Heart right ventricle (tissue), 16 donors: ENCODE results near the gene USP8. TPM values are rescaled to one million over a fixed set of nuclear protein-coding genes. Genes with fewer than 3 reads are reported as not detected.
"Not testable (repeated sequence)": the region's sequence is repeated elsewhere in the genome, so short reads cannot be mapped to it uniquely, and the experiment has no call there.

ENCODE experiments used
- ATAC-seq, 8 donors: fragments of 200-7000 bp; cut with Tn5 transposase; one replicate each; pipeline ENCODE4 v1.9.1; 2020; ENCODE audit warnings: mild to moderate bottlenecking in 8 of 8, moderate library complexity in 8 of 8, moderate number of reproducible peaks in 1 of 8
- DNase-seq, 2 donors: peaks; one replicate each; pipeline ENCODE4 v3.0.0-alpha.2; 2020
- H3K27ac ChIP-seq, 10 donors: fragments of 200-600 bp; sonication (generic) in 2 of 10; one replicate each; pipeline versions ENCODE4 v1.5.0 to v1.8.0; 2020 to 2022; ENCODE audit warnings: mild to moderate bottlenecking in 3 of 10
- H3K27me3 ChIP-seq, 7 donors: fragments of 200-600 bp; one replicate each; pipeline ENCODE4 v1.8.0; 2021 to 2022; ENCODE audit warnings: mild to moderate bottlenecking in 2 of 7
- H3K36me3 ChIP-seq, 9 donors: fragments of 200-600 bp; sonication (generic) in 1 of 9; one replicate each; pipeline versions ENCODE4 v1.5.0 to v1.8.0; 2020 to 2022; ENCODE audit warnings: mild to moderate bottlenecking in 2 of 9
- H3K4me1 ChIP-seq, 9 donors: fragments of 200-600 bp; sonication (generic) in 1 of 9; one replicate each; pipeline versions ENCODE4 v1.5.0 to v1.8.0; 2020 to 2022; ENCODE audit warnings: mild to moderate bottlenecking in 4 of 9
- H3K4me3 ChIP-seq, 10 donors: fragments of 200-600 bp; sonication (generic) in 2 of 10; one replicate each; pipeline versions ENCODE4 v1.5.0 to v1.8.0; 2020 to 2022; ENCODE audit warnings: mild to moderate bottlenecking in 7 of 10, moderate library complexity in 2 of 10
- H3K9me3 ChIP-seq, 11 donors: fragments of 200-600 bp in 10 of 11; sonication (generic) in 2 of 11; one replicate each; pipeline versions ENCODE4 v1.5.0 to v1.8.0; 2013 to 2022; ENCODE audit warnings: mild to moderate bottlenecking in 2 of 11, control low read depth in 1 of 11, moderate library complexity in 1 of 11
- CTCF ChIP-seq, 9 donors: fragments of 200-600 bp; sonication (generic) in 2 of 9; IDR thresholded peaks; one replicate each; pipeline versions ENCODE4 v1.5.0 to v1.8.0; 2021 to 2022; ENCODE audit warnings: antibody characterized with exemption in 9 of 9, mild to moderate bottlenecking in 5 of 9, moderate library complexity in 1 of 9
- WGBS, 2 donors: extraction: QIAGEN DNeasy Blood & Tissue Kit; methylation state at CpG; one replicate each; pipeline ENCODE4 v1.1.7; 2013; ENCODE audit warnings: inconsistent platforms in 1 of 2; 5-methylcytosine and 5-hydroxymethylcytosine counted together
- intact Hi-C, 10 donors: fragments of 100-400 bp; cut with DNase I; formaldehyde crosslinking; loops; one replicate each; pipeline versions ENCODE4 v1.11.1 to v1.14.2; 2022
- polyA plus RNA-seq, 2 donors: library from polyadenylated mRNA; stranded (reverse); fragments of 200-250 nt; gene quantifications; one replicate each; pipeline ENCODE4 v1.2.3, GENCODE V29; 2013
- total RNA-seq, 10 donors: library from RNA; stranded (reverse); fragmentation: NEBNext Ultra II Directional in 3 of 10; extraction: Animal tissue kit (Norgen Biotek cat#: 25700) in 3 of 10; gene quantifications; one replicate each; pipeline versions ENCODE4 v1.2.1 to v1.2.4, GENCODE V29; 2021 to 2023
- donor health status: Arrhythmogenic right ventricular cardiomyopathy.
- donor health status: ischemic (EF 13 %, LVEDD 7.1; RV severe dilation, severe dysfunction).
- donor health status: healthy with polysubstance abuse.
- donor health status: DM: no; HTN: yes; CAD: no.
- donor health status: DM: no; HTN: no; CAD: no.
- donor health status: ischemic (EF 25% LVEDD 6.9; RV normal size, moderate dysfunction).
- donor health status: ischemic (EF 25% LVEDD 5.7; RV mildly dilated, moderate dysfunction).
- donor health status: healthy.
- donor health status: DM: yes; HTN: yes; CAD: no.
- donor health status: Ischemic cardiomyopathy.
- donor health status: ischemic (EF 35%, LVEDD 5.7; RV mildly dilated, moderate dysfunction).
- donor health status: nonischemic (EF 11% LVEDD 7.7; RV severe dilation, severe dysfunction).
- donor health status: DM: yes; HTN: yes; CAD: no.
- donor health status: PGD.
- donor health status: ischemic (EF 29% LVEDD 5.4; RV normal size, mild dysfunction).
- donor health status: nonischemic (EF 23%, LVEDD 6.1; RV moderate dilation, normal function).

USP8 gene
- total and polyA plus RNA-seq, 12 donors = 16.3 to 53.6 (median 45.6) TPM

GRCh38 chr15:50503144-50503543 lies 78.9 kb downstream of the USP8 start:
- no peak overlapping the region for H3K27ac ChIP-seq
- H3K27me3 ChIP-seq = no peaks in the 10 kb centered on the region
- TF ChIP-seq CTCF (IDR thresholded peaks at IDR 0.05) = no peak
- WGBS, 2 donors = 91 to 94% methylated on average over 7 of the region's 7 CpGs
- no peak overlapping the region for H3K4me3 ChIP-seq
- H3K36me3 ChIP-seq = peaks cover 0 to 70% (median 33%) of the 10 kb centered on the region in 9 donors
- no peak for DNase-seq
- no peaks in the 10 kb centered on the region for H3K9me3 ChIP-seq
- no peak for ATAC-seq
- no peaks in the 10 kb centered on the region for H3K4me1 ChIP-seq
- intact Hi-C loops = loop anchor here in 1 of 10 donors (5.0 kb wide), 1 partner anchor 69 kb away; no protein-coding TSS in a partner anchor

GRCh38 chr15:50505656-50506055 lies 81.5 kb downstream of the USP8 start:
- intact Hi-C loops, H3K27ac ChIP-seq, H3K4me1 ChIP-seq, ATAC-seq, H3K27me3 ChIP-seq, H3K4me3 ChIP-seq, H3K9me3 ChIP-seq, DNase-seq: not testable (repeated sequence)
- H3K36me3 ChIP-seq = peaks cover 0 to 45% (median 21%) of the 10 kb centered on the region in 9 donors
- 85 to 93% methylated on average over 2 of the region's 2 CpGs for WGBS, 2 donors

- TF ChIP-seq CTCF (IDR thresholded peaks at IDR 0.05) = no peak
- no peaks in the 10 kb centered on the region for H3K4me1 ChIP-seq
- H3K9me3 ChIP-seq = no peaks in the 10 kb centered on the region
- ATAC-seq (no peak), DNase-seq (no peak)
- intact Hi-C loops = no loop called here
- no peak overlapping the region for H3K4me3 ChIP-seq
- peaks cover 0 to 40% (median 21%) of the 10 kb centered on the region in 9 donors for H3K36me3 ChIP-seq
- 85 to 87% methylated on average over 8 of the region's 8 CpGs for WGBS, 2 donors
- H3K27ac ChIP-seq = no peak overlapping the region
- no peaks in the 10 kb centered on the region for H3K27me3 ChIP-seq
Measured at GRCh38 chr15:50506121-50506520, 81.9 kb downstream of the USP8 start.

GRCh38 chr15:50513001-50513400 lies 88.8 kb downstream of the USP8 start:
- ATAC-seq (no peak), DNase-seq (no peak)
- no peak for TF ChIP-seq CTCF (IDR thresholded peaks at IDR 0.05)
- H3K9me3 ChIP-seq = peaks cover 0 to 12% (median 0%) of the 10 kb centered on the region in 11 donors
- H3K27ac ChIP-seq = no peak overlapping the region
- no peak overlapping the region for H3K4me3 ChIP-seq
- H3K36me3 ChIP-seq = peaks cover 0 to 7% (median 0%) of the 10 kb centered on the region in 9 donors
- H3K4me1 ChIP-seq = no peaks in the 10 kb centered on the region
- intact Hi-C loops = no loop called here
- no peaks in the 10 kb centered on the region for H3K27me3 ChIP-seq

- intact Hi-C loops = no loop called here
- H3K9me3 ChIP-seq = peaks cover 0 to 22% (median 2%) of the 10 kb centered on the region in 11 donors
- TF ChIP-seq CTCF (IDR thresholded peaks at IDR 0.05) = no peak
- H3K4me3 ChIP-seq = no peak overlapping the region
- H3K36me3 ChIP-seq = no peaks in the 10 kb centered on the region
- H3K27ac ChIP-seq = no peak overlapping the region
- no peak for DNase-seq
- H3K4me1 ChIP-seq = peaks cover 0 to 5% (median 0%) of the 10 kb centered on the region in 9 donors
- no peak for ATAC-seq
- 59 to 68% methylated on average over 7 of the region's 7 CpGs for WGBS, 2 donors
- no peaks in the 10 kb centered on the region for H3K27me3 ChIP-seq
Measured at GRCh38 chr15:50519740-50520425, 95.7 kb downstream of the USP8 start.
